ENCODE measurements around the gene ARHGAP26. TPM values are rescaled to one million over a fixed set of nuclear protein-coding genes. Genes with fewer than 3 reads are reported as not detected.

ARHGAP26 gene
- total RNA-seq, 2 donors from 2014 or later: 27.5 to 80.7 TPM

DNA sequence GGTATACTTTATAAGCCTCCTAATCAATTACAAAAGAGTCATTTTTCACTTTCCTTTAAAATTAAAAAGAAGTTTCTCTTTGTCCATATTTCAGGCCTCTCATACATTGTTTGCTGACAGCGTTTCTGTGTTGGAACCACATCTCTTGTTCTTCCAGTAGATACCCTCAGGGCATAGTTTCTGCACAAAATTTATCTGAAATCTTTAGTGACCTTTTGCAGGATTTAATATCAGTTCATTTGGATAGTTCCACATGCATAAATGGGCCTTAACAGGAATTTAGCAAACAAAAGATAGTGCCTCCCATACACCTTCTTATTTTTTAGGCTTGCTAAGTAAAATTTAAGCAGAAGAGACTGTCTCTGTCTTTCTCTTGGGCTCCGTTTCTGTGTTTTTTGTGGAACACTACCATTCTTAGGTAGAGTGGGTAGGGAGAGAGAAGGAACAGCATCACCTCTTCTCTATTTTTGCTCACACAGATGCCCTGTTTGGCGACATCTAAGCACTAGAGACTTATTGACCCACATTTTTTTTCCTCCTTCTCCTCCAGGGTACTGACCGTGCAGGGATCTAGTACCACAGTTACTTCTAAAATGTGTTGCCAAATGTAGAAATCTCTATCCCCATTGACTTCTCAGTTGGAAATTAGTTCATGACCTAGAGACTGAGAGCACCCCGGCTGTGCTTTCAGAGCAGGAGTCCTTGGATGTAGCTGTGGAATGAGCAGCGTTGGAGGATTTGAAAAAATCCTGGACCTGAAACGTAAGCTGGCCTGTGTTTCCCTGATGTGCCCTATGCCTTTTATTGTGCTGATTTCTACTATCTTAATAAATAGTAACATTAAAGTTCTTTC, 22.1 kb downstream of the ARHGAP26 start:
- ATAC-seq (ENCODE audit: insufficient number of reproducible peaks, low FRiP score, low read depth) (no peak), DNase-seq (ENCODE audit: low spot score) (no peak)
- no peak overlapping the region for H3K4me3 ChIP-seq
- no peaks in the 10 kb centered on the region for H3K9me3 ChIP-seq
- H3K4me1 ChIP-seq (ENCODE audit: control insufficient read depth in 1 of 2, low read depth in 2 of 2): peaks cover 11 to 20% of the 10 kb centered on the region in 2 donors
- H3K27me3 ChIP-seq (replicated peaks; ENCODE audit: insufficient read depth): no peaks in the 10 kb centered on the region
- TF ChIP-seq, protein P1, sequence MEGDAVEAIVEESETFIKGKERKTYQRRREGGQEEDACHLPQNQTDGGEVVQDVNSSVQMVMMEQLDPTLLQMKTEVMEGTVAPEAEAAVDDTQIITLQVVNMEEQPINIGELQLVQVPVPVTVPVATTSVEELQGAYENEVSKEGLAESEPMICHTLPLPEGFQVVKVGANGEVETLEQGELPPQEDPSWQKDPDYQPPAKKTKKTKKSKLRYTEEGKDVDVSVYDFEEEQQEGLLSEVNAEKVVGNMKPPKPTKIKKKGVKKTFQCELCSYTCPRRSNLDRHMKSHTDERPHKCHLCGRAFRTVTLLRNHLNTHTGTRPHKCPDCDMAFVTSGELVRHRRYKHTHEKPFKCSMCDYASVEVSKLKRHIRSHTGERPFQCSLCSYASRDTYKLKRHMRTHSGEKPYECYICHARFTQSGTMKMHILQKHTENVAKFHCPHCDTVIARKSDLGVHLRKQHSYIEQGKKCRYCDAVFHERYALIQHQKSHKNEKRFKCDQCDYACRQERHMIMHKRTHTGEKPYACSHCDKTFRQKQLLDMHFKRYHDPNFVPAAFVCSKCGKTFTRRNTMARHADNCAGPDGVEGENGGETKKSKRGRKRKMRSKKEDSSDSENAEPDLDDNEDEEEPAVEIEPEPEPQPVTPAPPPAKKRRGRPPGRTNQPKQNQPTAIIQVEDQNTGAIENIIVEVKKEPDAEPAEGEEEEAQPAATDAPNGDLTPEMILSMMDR (IDR thresholded peaks at IDR 0.05): no peak
- no peak overlapping the region for H3K27ac ChIP-seq
- H3K36me3 ChIP-seq: no peaks in the 10 kb centered on the region

DNA sequence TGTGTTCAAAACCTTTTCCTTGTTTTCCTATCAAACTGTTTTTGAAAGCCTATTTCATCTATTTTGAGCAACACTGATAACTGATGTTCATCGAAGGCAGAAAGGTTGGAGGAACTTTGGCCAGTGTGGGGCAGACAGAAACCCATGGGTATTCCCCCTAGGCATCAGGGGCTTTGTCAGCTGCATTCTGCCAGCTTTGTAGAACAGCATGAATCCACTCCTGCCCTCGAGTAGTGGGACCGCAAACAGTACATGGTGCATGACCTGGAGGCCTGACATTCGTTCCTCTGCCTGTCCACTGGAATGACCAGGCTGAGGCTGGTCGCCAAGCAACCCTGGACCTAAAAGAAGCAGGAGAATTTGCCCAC, 22.7 kb downstream of the ARHGAP26 start:
- no peaks in the 10 kb centered on the region for H3K36me3 ChIP-seq
- TF ChIP-seq, protein P1 (IDR thresholded peaks at IDR 0.05): no peak
- H3K4me3 ChIP-seq: no peak overlapping the region

DNA sequence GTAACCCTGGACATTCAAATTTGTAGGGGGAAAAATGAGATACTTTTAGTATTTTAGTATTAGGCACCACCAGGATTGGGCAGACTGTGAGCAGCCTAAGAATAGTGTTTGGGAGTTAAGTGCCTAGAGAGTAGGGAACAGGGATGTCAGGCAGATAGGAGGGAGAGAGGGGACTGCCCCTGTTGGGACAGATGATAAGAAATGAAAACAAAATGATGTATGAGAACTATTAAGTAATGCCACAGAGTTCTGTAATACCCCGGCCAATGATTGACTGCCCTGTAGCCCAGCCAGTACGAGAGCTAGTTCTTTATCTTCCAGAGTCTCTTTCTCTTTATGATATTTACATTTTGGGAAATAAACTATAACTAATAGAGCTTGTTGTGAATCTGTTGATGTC, 24.4 kb downstream of the ARHGAP26 start:
- H3K4me3 ChIP-seq: no peak overlapping the region
- ATAC-seq (ENCODE audit: insufficient number of reproducible peaks, low FRiP score, low read depth): no peak
- TF ChIP-seq, protein P1 (IDR thresholded peaks at IDR 0.05): no peak

More for the DNA sequence above, 22.7 kb downstream of the ARHGAP26 start:
- Histone ChIP-seq H3K27me3 (replicated peaks; ENCODE audit: insufficient read depth) (no peaks in the 10 kb centered on the region), H3K9me3 (no peaks in the 10 kb centered on the region), H3K27ac (no peak overlapping the region), H3K4me1 (ENCODE audit: control insufficient read depth in 1 of 2, low read depth in 2 of 2) (peaks cover 11 to 20% of the 10 kb centered on the region in 2 donors)
- no peak for ATAC-seq (ENCODE audit: insufficient number of reproducible peaks, low FRiP score, low read depth)
- no peak for DNase-seq (ENCODE audit: low spot score)

DNA sequence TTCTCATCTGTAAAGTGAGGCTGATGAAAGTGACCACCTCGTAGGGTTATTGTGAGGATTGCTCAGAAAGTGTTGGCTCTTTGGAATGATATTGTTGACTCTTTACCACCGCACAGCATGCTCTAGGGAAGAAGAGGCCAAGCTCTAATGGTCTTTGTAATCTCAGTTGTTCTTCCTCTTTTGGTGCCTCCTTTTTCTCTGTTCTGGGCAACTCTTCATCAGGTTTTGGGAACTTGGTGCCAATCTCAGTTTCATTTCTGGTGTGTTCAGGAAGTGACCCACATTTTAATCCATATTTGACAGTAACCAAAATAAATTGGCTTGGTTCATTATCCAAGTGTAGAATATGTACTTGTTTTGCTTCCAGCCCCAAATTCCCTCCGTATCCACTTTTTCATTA, 25.1 kb downstream of the ARHGAP26 start:
- Histone ChIP-seq H3K27me3 (replicated peaks; ENCODE audit: insufficient read depth) (no peaks in the 10 kb centered on the region), H3K4me3 (no peak overlapping the region), H3K9me3 (no peaks in the 10 kb centered on the region), H3K36me3 (no peaks in the 10 kb centered on the region), H3K4me1 (ENCODE audit: control insufficient read depth in 1 of 2, low read depth in 2 of 2) (peaks cover 11 to 28% of the 10 kb centered on the region in 2 donors), H3K27ac (no peak overlapping the region)
- ATAC-seq (ENCODE audit: insufficient number of reproducible peaks, low FRiP score, low read depth) (no peak), DNase-seq (ENCODE audit: low spot score) (no peak)
- TF ChIP-seq, protein P1 (IDR thresholded peaks at IDR 0.05): no peak

More for the DNA sequence above, 24.4 kb downstream of the ARHGAP26 start:
- no peak overlapping the region for H3K27ac ChIP-seq
- no peaks in the 10 kb centered on the region for H3K9me3 ChIP-seq
- H3K27me3 ChIP-seq (replicated peaks; ENCODE audit: insufficient read depth): no peaks in the 10 kb centered on the region
- peaks cover 11 to 25% of the 10 kb centered on the region in 2 donors for H3K4me1 ChIP-seq (ENCODE audit: control insufficient read depth in 1 of 2, low read depth in 2 of 2)
- DNase-seq (ENCODE audit: low spot score): no peak
- no peaks in the 10 kb centered on the region for H3K36me3 ChIP-seq

DNA sequence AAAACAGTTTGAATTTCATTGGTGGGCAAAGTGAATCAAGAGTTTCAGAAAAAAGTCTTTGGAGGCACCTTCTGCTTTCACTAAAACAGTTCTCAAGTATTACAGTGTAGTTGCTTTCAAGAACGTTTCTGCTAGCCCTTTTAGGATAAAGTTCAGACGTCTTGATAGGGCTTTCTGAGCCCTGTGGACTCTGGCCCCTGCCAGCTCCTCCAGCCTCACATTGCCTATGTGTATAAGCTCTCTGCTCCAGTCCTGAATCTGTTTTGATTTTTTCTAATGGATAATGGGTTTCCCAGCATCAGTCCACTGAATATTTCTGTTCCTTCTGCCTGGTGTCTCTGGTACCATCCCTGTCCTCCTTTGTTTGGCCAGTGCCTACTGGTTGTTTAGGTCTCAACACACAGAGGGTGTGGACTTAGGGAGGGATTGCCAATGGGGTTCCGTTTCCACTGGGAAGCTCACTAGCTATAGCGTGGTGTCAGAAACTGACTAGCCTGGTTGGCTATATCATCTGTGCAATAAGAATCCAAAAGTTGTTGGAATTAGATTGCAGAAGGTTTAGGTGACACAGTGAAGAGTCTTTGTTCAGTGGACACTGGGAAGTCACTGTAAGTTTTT, 26.4 kb downstream of the ARHGAP26 start:
- H3K4me1 ChIP-seq (ENCODE audit: control insufficient read depth in 1 of 2, low read depth in 2 of 2): peaks cover 11 to 28% of the 10 kb centered on the region in 2 donors
- no peak for ATAC-seq (ENCODE audit: insufficient number of reproducible peaks, low FRiP score, low read depth)
- TF ChIP-seq, protein P1 (IDR thresholded peaks at IDR 0.05): no peak

More for the DNA sequence above, 26.4 kb downstream of the ARHGAP26 start:
- no peak for DNase-seq (ENCODE audit: low spot score)
- H3K4me3 ChIP-seq: no peak overlapping the region
- H3K27ac ChIP-seq: no peak overlapping the region
- no peaks in the 10 kb centered on the region for H3K27me3 ChIP-seq (replicated peaks; ENCODE audit: insufficient read depth)
- H3K9me3 ChIP-seq: no peaks in the 10 kb centered on the region
- H3K36me3 ChIP-seq: no peaks in the 10 kb centered on the region

Data from thoracic aorta (tissue), 2 donors.